GM12873 (cell line): ENCODE data around the gene UCP3.

Source experiments
- CTCF ChIP-seq: IDR thresholded peaks from 2 replicates; pipeline ENCODE4 v1.5.1; 2012; ENCODE audit warnings: low read depth, mild to moderate bottlenecking, moderate library complexity, low read length, control low read depth; ENCODE audit not compliant: insufficient read depth; ENCODE audit errors: missing control alignments

Gene UCP3

GRCh38 chr11:74015919-74016684, 7.2 kb upstream of the UCP3 start:
- no peak for TF ChIP-seq CTCF

DNA sequence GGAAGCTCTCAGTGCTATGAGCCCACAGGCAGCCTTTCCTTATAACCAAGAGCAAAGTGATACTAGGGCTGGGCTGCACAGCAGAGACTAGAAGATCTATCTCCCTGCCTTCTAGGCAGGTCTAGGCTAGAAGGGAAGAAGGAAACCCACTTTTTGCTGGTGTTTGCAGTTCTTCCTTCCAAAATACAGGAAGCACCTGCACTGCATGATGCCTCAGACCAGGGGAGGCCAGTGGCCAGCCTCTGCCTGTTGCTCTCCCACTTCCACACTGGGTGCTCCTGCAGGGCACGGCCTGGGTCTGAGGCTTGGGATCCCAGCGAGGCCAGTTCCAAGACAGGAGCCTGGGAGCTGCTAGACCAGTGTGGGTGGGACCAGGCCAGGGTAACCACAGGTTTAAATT, 6.0 kb upstream of the UCP3 start:
- TF ChIP-seq CTCF, result no peak

DNA sequence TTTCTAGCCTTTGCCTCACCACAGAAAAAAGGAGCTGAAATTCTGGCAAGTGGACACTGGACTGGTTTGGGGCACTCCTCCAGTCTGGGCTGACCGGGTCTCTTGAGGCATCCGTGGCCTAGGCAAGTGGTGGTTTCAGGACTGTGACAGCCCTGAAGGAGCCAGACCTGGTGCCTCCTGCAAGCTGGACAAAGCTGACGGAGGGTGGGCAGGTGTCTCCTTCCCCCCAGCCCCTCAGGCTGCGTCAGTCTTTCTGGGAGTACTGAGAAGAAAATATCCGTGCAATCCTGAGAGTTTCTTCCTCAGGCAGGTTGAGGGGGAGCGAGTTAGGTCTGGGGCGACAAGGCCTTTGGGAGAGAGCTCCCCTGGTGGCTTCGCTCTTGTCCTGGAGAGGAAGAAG, 4.3 kb upstream of the UCP3 start:
- no peak for TF ChIP-seq CTCF

- no peak for TF ChIP-seq CTCF
These were observed 3.4 kb upstream of the UCP3 start for GRCh38 chr11:74012074-74012809.

- TF ChIP-seq CTCF, result no peak
These were observed 2.6 kb upstream of the UCP3 start for GRCh38 chr11:74011360-74012073.

DNA sequence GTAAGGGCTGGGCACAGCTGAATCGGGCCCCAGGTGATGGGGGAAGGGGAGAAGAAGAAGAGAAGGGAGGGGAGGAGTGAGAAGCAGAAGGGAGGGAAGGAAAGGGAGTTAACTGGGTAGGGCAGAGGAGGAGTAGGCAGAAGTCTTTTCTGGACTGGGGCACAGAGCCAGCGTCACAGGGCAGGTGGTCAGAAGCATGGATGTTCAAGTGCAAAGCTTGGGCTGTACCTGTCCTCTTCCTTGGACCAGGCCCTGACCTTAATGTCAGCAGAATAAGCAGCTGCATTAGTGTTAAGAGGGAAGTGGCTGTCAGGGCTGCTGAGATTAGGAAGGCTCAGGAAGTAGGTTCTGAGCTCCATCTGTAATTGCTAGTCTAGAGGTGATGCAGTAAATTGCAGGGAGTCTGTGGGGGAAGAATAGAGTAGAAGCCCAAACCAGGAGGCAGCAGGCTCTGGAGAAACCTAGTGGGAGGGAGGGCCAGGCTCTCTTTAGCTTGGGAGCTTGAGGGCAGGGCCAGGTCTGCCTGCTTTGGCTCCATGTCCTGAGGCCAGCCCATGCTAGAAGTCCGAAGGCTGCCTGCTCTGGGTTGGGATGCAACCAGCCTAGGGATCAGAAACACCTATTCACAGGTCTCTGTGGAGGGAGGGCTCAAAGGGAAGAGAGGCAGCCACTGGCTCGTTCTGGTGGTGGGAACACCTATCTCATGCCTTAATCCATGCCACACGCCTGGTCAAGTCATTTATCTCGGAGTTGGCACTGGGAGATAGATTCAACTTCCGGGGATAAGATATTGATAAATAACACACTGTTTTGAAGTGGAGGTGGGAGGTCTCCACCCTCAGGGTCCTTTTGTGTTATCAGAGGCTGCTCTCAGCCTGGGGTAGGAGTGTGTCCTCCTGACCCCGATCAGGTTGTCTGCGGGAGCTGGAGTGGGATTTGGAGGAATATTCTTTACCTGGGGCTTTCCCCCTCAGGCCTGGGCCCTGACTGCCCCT, 1.7 kb upstream of the UCP3 start:
- TF ChIP-seq CTCF, result no peak
